ENCODE results near the gene ABHD14A.

Gene ABHD14A

DNA sequence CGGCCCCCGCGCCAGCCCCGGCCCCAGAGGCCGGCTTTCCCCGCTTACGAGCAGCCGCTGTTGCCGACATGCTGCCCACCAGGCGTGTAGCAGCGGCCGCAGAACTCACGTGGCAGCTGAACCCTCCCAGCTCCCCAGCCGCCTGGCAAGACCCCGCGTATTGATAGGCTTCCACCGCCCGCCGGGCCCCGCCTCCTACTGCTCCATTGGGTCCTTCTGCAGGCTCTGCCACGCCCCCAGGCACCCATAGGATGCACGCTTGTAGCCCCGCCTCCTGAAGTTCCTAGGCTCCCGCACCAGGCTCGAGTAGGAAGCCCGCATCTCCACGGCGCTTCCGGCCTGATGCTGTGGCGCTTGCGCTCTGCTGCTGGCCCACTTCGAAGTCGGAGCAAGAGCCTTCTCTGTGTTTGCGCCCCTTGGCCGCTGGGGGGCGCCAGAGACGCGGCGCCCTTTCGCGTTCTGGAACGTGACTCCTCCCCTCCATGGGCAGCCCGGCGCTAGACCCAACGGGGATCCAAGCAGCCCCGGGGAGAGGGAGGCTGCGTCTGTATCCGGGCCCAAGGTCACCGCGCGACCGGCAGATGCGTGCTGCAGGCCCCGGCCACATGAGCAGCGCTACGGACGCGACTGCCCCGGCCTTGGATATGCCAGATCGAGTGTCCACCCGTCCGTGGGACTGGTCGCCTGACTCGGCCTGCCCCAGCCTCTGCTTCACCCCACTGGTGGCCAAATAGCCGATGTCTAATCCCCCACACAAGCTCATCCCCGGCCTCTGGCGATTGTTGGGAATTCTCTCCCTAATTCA is 32.9 kb upstream of the ABHD14A start, which contains the start of the genes PARP3 and RRP9:
Gene PARP3, plus strand, starts transcription at position 566 of the 805 bp plus-strand sequence. CDS start 993 bp downstream, outside the sequence.
Gene RRP9, minus strand, starts transcription at position 107 of the 805 bp plus-strand sequence. Its CDS starts 37 bp downstream, at position 70.
- peak; percentile 100 for DNase-seq

DNA sequence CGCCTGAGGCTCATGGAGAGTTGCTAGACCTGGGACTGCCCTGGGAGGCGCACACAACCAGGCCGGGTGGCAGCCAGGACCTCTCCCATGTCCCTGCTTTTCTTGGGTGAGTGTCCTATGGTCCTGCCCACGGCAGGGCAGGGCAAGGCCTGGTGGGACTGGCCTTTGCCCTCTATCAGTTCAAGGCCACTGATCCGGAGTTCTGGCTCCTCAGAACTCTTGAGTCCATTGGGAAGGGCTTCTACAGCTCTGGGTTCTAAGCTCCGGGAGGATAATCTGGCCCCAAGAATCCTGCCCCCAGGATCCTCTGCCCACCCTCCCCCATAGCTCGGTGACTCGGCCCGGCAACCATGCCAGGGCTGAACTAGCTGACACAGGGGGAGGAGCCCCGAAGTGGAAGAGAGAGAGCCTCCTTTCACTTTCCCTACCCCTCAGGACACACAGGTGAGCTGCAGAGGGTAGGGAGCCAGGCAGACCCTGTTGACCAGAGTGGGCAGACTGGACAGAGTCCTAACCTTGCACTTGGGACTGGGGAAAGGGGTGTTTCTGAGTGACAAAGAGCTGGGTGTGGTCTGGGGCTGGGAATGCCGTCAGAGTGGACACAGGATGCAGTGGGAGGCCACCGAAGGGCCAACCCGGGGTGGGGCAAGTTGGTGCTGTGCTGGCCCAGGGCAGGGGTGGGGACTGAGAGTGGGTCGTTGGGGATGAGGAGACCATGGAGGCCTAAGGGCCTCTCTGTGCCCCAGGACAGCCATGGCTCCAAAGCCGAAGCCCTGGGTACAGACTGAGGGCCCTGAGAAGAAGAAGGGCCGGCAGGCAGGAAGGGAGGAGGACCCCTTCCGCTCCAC is 32.0 kb upstream of the ABHD14A start:
- peak; percentile 78 for DNase-seq

DNA sequence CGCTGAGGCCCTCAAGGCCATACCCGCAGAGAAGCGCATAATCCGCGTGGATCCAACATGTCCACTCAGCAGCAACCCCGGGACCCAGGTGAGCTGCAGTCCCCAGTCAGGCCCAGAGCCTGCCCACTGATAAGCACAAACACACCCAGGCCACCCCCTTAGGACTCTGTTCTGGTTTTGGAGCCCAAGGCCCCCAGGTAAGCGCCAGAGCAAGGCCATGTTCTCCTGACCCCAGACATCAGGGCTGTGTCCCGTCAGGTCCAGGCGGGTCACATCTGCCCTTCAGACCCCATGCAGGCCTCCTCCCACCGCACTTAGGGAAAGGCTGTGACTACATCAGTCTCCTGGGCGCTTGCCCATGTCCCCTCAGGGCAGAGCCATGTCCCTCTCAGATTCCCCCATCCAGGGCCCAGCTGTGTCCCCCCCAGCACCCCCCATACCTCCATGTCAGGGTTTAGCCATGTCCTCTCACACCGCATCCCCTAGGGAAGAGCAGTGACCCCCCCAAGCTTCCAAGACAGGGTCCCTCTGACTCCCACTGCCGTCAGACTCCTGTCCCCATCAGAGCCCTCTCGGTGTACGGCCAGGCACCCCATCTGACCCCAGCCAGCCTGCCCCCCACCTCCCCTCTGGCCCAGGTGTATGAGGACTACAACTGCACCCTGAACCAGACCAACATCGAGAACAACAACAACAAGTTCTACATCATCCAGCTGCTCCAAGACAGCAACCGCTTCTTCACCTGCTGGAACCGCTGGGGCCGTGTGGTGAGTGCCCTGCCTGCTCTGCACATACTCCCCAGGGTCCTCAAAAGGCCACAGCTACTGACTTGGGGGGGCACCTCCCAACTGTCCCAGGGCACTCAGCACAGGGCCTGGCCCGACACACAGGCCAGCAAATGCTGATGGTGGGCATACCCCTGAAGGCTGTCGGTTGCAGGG is 31.1 kb upstream of the ABHD14A start:
- no peak for DNase-seq

DNA sequence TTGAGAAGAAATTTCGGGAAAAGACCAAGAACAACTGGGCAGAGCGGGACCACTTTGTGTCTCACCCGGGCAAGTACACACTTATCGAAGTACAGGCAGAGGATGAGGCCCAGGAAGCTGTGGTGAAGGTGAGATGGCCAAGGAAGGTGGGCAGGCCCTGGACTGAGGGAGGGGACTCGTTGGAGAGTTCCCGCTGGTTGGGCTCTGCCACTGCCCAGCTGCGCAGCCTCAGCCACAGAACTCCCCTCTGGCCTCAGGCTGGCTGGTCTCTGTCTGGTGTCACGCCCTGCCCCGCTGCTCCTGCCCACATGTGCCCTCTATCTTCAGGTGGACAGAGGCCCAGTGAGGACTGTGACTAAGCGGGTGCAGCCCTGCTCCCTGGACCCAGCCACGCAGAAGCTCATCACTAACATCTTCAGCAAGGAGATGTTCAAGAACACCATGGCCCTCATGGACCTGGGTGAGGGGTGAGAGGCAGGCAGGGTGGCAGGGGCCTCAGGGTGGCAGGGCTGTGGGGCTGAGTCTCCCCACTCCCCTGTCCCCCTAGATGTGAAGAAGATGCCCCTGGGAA is 30.3 kb upstream of the ABHD14A start:
- DNase-seq, result no peak

DNA sequence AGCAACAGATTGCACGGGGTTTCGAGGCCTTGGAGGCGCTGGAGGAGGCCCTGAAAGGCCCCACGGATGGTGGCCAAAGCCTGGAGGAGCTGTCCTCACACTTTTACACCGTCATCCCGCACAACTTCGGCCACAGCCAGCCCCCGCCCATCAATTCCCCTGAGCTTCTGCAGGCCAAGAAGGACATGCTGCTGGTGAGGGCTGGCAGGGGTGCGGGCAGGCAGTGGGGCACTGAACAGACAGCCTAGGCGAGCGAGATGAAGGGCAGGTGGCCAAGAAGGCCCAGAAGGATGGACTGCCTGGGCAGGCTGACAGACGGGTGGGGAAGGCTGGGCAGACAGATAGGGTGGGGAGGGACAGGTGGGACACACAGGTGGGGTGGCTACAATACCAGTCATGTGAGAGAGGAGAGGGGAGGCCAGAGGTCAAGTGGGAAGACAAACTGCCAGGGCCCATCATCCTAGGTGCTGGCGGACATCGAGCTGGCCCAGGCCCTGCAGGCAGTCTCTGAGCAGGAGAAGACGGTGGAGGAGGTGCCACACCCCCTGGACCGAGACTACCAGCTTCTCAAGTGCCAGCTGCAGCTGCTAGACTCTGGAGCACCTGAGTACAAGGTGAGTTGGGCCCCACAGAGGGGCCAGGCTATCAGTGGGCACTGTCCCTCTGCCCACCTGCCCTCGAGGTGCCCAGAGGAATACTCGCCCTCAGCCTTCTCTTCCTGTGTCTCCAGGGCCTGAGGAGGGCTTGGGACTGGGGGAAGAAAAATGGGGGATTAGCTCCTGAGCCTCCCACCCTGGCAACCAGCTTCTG is 29.6 kb upstream of the ABHD14A start:
- no peak for DNase-seq

DNA sequence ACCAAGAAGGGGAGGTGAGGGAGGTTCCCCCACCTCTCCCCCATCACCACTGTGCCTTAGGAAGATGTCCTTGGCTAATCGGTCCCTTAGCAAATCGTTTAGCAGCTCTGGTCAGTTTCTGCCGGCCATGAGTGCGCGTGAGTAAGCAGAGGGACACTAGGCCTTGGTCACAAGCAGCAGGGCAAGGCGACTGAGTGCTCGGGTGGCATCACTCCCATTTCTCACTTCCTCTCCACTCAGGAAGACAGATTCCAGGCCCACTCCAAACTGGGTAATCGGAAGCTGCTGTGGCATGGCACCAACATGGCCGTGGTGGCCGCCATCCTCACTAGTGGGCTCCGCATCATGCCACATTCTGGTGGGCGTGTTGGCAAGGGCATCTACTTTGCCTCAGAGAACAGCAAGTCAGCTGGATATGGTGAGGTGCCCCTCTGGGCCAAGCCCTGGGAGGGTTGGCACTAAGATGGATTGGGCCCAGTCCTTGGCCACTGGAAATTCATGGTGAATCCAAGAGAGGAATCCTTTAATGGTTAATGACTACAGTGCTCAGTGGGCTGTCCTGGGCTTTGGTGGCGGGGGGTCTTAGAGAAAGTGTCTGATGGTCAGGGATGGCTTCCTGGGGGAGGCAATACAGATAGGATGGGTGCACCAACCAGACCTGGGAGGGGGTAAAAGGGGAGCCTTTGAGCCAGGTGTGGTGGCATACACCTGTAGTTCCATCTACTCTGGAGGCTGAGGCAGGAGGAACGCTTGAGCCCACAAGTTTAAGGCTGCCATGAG is 28.7 kb upstream of the ABHD14A start:
- DNase-seq, result no peak

DNA sequence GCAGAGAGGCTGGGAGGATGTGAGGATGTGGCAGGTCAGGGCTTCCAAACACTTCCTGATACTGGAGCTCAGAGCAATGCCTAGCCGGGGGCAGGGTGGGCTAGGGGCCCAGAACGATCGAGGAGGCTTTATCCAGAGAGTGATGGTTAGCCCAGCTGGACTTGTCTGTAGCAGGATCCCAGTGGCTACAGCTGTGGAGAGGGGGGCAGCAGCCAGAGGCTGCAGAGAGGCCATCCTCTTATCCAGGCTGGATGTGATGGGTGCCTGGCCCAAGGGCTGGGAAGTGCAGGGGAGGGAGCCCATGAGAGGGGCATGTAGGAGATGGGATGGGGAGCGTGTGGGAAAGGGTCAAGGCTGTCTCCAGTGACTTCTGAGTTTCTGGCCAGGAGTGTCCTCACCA is 28.1 kb upstream of the ABHD14A start:
- no peak for DNase-seq

DNA sequence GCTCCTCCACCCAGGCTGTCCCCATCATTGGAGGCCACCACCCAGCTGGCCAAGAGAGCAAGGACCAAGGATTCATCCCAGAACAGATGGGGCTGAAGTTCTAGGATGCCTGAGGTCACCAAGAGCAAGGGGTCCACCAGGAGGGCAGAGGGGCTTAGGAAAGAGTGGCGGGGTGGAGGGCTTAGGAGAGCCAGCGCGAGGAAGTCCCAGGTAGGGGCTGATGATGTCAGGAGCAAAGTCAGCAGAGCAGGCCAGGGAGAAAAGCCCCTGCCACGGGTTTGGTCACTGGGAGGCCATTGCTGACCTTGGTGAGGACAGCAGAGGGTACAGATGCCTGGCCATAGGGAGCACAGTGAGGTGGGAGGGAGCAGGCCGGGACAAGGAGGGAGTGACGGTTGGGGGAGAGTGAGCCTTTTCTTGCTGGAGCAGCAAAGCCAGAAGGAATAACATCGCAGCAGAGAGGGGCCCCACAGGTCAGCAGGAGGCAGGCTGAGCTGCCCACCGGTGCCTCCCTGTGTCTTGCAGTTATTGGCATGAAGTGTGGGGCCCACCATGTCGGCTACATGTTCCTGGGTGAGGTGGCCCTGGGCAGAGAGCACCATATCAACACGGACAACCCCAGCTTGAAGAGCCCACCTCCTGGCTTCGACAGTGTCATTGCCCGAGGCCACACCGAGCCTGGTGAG is 27.5 kb upstream of the ABHD14A start:
- DNase-seq, result no peak

DNA sequence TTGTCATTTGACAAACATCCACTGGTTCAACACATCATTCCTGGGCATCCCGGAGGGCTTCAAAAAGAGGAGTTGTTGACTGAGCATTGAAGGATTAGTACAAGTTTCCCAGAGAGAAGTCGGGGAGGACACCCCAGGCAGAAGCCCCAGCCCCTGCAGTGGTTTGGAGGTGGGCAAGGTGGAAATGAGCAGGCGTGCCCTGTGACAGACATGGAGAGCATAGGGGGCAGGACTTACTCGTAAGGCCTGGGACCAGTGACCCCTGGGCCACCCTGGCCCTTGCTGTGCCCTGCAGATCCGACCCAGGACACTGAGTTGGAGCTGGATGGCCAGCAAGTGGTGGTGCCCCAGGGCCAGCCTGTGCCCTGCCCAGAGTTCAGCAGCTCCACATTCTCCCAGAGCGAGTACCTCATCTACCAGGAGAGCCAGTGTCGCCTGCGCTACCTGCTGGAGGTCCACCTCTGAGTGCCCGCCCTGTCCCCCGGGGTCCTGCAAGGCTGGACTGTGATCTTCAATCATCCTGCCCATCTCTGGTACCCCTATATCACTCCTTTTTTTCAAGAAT is 26.8 kb upstream of the ABHD14A start:
- no peak for DNase-seq

DNA sequence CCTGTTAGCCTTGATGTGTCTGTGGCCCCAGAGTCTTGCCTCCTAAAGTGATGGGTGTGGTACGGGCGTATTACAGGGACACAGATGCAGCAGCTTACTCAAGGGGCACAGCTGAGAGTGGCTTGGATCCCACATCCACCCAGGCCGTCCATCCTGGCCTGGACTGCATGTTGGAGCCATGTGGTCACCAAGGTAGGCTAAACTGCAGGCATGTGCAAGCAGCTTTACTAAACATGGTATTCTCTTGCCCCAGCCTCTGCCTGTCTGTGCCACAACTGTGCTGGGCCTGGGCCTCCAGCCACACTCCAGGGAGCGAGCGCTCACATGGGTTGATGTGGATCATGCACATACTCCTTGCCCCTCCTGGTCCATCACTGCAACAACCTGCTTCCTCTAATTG is 25.7 kb upstream of the ABHD14A start:
- DNase-seq, result no peak

DNA sequence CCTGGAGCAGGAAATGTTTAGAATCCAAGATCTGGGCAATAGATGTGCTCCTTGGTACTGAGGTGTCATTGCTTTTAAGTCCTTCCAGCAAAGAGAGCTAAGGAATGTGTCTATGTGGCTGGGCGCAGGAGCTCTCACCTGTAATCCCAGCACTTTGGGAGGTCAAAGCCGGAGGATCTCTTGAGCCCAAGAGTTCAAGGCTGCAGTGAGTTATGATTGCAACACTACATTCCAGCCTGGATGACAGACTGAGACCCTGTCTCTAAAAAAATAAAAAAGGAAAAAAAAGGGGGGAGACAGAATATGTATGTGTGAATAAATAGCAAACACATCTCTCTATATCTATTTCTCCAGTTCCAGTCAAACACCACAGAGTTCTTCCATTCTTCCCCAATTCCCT is 24.0 kb upstream of the ABHD14A start:
- DNase-seq, result no peak

DNA sequence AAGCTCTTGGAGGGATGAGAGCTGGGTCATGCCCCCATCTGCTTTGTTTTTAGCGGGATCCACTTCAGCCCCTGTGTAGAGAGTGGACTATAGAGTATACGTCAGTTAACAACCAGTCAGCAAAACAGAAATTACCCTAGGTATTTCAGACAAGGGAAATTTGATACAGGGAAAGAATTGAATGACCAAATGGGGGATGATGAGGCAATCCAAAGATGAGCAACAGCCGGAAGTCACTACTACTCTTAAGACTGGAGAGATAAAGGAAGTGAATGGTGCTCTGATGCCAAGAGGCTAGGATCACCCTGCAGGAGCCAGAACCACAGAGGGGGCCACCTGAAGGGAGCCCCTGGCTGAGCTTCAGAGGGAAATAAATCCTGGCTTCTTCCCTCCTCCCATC is 21.4 kb upstream of the ABHD14A start:
- peak; percentile 82 for DNase-seq

DNA sequence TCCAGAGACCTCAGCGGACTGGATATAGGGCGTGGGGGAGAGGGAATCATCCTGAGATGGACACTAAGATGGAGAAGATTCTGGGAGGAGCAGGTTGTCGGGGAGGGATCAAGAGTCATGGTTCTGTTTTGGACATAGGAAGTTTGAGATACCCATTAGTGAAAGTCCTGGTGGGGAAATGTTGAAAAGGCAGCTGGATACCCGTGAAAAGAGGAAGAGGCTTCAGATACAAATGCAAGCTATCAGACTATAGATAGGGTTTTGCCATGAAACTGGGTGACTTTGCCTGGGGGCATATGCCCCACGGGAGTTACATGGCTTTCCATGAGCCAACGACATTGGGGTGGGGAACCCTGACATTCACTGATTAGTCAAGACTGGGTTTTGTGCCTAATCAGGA is 20.8 kb upstream of the ABHD14A start:
- no peak for DNase-seq

DNA sequence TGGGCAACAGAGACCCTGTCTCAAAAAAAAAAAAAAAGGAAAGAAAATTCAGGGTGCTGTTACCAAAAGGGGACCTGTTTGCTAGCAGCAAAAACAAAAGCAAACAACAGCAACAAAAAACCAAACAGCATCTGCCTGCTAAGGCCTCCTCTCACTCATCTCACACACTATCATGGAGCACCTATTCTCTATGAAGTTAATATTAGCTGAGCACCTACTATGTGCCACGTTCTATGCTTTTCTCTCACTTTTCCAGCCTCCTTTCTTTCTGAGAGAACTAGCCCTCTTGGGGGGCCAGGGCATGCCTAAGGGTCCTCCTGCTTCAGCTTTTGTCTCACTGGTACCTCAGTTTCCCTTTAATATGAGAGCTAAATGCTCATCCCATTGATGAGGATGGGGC is 20.2 kb upstream of the ABHD14A start:
- no peak for DNase-seq

DNA sequence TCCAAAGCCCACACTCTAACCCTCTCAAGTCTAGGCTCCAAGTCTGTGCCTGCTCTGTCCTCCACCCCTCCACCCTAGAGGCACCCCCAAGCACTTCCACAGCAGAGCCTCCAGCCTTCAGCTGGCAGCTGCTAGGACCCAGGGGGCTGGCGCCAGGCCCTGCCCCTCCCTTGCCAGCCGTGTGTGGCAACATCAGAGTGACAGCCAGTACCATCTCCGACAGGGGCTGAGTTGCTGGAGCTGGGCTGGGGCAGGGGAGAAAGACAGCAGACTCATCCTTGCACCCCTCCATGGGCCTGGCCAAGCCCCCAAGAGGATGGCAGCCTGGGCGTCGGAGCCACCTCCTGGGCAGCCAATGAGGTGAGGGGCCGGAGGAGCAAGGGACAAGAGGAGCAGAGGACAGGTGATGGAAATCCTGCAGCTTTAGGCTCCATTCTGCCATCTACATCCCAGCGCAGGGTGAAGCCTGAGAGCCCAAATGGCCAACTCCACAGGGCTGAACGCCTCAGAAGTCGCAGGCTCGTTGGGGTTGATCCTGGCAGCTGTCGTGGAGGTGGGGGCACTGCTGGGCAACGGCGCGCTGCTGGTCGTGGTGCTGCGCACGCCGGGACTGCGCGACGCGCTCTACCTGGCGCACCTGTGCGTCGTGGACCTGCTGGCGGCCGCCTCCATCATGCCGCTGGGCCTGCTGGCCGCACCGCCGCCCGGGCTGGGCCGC is 19.5 kb upstream of the ABHD14A start, which contains the start of gene GPR62:
Gene GPR62, plus strand, starts transcription at position 207 of the 718 bp plus-strand sequence. Its CDS starts 272 bp downstream, at position 479.
- no peak for DNase-seq

DNA sequence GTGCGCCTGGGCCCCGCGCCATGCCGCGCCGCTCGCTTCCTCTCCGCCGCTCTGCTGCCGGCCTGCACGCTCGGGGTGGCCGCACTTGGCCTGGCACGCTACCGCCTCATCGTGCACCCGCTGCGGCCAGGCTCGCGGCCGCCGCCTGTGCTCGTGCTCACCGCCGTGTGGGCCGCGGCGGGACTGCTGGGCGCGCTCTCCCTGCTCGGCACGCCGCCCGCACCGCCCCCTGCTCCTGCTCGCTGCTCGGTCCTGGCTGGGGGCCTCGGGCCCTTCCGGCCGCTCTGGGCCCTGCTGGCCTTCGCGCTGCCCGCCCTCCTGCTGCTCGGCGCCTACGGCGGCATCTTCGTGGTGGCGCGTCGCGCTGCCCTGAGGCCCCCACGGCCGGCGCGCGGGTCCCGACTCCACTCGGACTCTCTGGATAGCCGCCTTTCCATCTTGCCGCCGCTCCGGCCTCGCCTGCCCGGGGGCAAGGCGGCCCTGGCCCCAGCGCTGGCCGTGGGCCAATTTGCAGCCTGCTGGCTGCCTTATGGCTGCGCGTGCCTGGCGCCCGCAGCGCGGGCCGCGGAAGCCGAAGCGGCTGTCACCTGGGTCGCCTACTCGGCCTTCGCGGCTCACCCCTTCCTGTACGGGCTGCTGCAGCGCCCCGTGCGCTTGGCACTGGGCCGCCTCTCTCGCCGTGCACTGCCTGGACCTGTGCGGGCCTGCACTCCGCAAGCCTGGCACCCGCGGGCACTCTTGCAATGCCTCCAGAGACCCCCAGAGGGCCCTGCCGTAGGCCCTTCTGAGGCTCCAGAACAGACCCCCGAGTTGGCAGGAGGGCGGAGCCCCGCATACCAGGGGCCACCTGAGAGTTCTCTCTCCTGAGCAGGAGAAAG is 18.7 kb upstream of the ABHD14A start:
- DNase-seq, result no peak

DNA sequence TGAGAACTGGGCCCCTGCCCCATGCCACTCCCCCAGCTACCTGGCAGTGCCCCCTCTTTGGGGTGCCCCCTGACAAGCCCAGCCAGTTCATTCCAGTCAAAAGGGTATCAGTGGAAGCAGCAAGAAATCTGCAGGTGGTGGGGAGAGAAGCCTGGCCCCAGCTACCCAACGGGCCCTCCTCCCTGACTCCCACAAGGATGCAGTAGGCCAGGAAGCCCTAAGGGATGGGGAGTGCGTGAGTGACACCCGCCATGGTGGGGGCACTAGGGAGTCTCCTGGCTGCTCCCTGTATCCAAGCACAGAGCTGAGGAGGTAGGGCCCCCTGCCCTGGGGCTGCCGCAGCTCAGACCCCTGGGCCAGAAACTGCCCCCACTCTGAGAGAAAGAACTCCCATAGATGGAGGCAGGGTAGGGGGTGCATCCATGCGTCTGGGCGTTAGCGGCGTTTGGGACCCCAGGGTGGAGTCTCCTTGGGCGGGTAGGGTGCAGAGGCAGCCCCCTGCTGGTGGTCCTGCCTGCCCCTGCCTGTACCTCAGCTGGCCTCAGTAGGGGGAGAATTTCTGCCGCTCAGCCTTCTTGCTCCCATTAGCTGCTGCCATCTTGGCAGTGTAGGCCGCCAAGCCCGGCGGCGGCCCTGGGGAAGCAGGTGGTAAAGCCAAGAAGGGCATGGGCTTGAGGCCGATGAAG is 17.2 kb upstream of the ABHD14A start:
- DNase-seq, result no peak

Measured in EL (cell line).